ENCODE results near the gene HOXD11. TPM values are rescaled to one million over a fixed set of nuclear protein-coding genes. Genes with fewer than 3 reads are reported as not detected.

Gene HOXD11
- total RNA-seq, 1 experiment from 2014 or later: not detected

- TF ChIP-seq AFF4 (CRISPR knock-in tag; IDR thresholded peaks at IDR 0.05; ENCODE audit: borderline replicate concordance) (no peak), TCF7 (CRISPR knock-in tag; IDR thresholded peaks at IDR 0.05; ENCODE audit: low read depth) (no peak), E2F4 (CRISPR knock-in tag; IDR thresholded peaks at IDR 0.05; ENCODE audit: borderline replicate concordance, low read depth) (no peak), CDX4 (CRISPR knock-in tag; IDR thresholded peaks at IDR 0.05; ENCODE audit: borderline replicate concordance) (no peak), E2F1 (CRISPR knock-in tag; IDR thresholded peaks at IDR 0.05) (no peak), PREB (CRISPR knock-in tag; IDR thresholded peaks at IDR 0.05; ENCODE audit: borderline replicate concordance) (no peak), CTCF (IDR thresholded peaks at IDR 0.05) (no peak), ZNF671 (CRISPR knock-in tag; IDR thresholded peaks at IDR 0.05) (no peak), NFYB (CRISPR knock-in tag; conservative IDR thresholded peaks at IDR 0.05; ENCODE audit: low read depth) (no peak), ARID4B (CRISPR knock-in tag; IDR thresholded peaks at IDR 0.05; ENCODE audit: borderline replicate concordance) (no peak), TEAD1 (CRISPR knock-in tag; IDR thresholded peaks at IDR 0.05) (no peak), ZNF138 (CRISPR knock-in tag; conservative IDR thresholded peaks at IDR 0.05) (no peak), FOXK1 (CRISPR knock-in tag; IDR thresholded peaks at IDR 0.05) (no peak), USF1 (CRISPR knock-in tag; IDR thresholded peaks at IDR 0.05) (peak; percentile 95), USF2 (CRISPR knock-in tag; IDR thresholded peaks at IDR 0.05) (peak; percentile 95), FOXP1 (CRISPR knock-in tag; IDR thresholded peaks at IDR 0.05; ENCODE audit: borderline replicate concordance) (no peak), FOXJ3 (CRISPR knock-in tag; IDR thresholded peaks at IDR 0.05; ENCODE audit: borderline replicate concordance) (no peak), MAX (CRISPR knock-in tag; IDR thresholded peaks at IDR 0.05) (peak; percentile 40; the same call in 1 of the 2 replicates), PRRX2 (CRISPR knock-in tag; IDR thresholded peaks at IDR 0.05) (no peak), NFE2L1 (CRISPR knock-in tag; IDR thresholded peaks at IDR 0.05) (no peak)
Observed at GRCh38 chr2:176115883-176116813, 9.1 kb downstream of the HOXD11 start, which contains the start of gene HOXD10 (continued).

Data from WTC11 (cell line).